Prostate gland (tissue), 2 donors: ENCODE data around the gene FAM3B. TPM values are rescaled to one million over a fixed set of nuclear protein-coding genes. Genes with fewer than 3 reads are reported as not detected.

Source experiments
- DNase-seq: peaks from one replicate; pipeline ENCODE4 v3.0.0-alpha.2; 2019; ENCODE audit warnings: low spot score
- H3K27ac ChIP-seq, 2 donors: fragments of 200-600 bp; sonication (generic); 2 replicates each; pipeline ENCODE4 v1.5.1; 2017 to 2019
- H3K27me3 ChIP-seq: fragments of 200-600 bp; sonication (generic); replicated peaks from 2 replicates; pipeline ENCODE4 v1.5.1; 2019; ENCODE audit not compliant: insufficient read depth
- H3K36me3 ChIP-seq, 2 donors: fragments of 200-600 bp; sonication (generic); 1 replicate in 1 of 2; 2 replicates in 1 of 2; pipeline versions ENCODE4 v1.5.1 to v1.8.1; 2017 to 2019
- H3K4me1 ChIP-seq: fragments of 200-600 bp; sonication (generic); replicated peaks from 2 replicates; pipeline ENCODE4 v1.5.1; 2019
- H3K4me3 ChIP-seq, 2 donors: fragments of 200-600 bp; sonication (generic); 2 replicates each; pipeline ENCODE4 v1.5.1; 2017 to 2019
- H3K9me3 ChIP-seq: fragments of 200-600 bp; sonication (generic); 2 replicates; pipeline ENCODE4 v1.5.1; 2017
- POLR2A ChIP-seq: fragments of 450-650 bp; IDR thresholded peaks from one replicate; pipeline ENCODE4 v1.6.1; 2016; ENCODE audit warnings: antibody characterized with exemption, mild to moderate bottlenecking
- POLR2AphosphoS5 ChIP-seq: sonication (generic); formaldehyde crosslinking; IDR thresholded peaks from one replicate; pipeline ENCODE4 v1.6.1; 2017; ENCODE audit warnings: antibody characterized with exemption
- WGBS: methylation state at CpG from one replicate; pipeline ENCODE4 v1.1.5; 2018; 5-methylcytosine and 5-hydroxymethylcytosine counted together
- intact Hi-C: fragments of 100-400 bp; cut with DNase I; formaldehyde crosslinking; loops from one replicate; pipeline ENCODE4 v1.14.2; 2022
- total RNA-seq, 2 donors: library from RNA; depleted of rRNA; stranded (reverse); fragments of >200 nt; gene quantifications; one replicate each; pipeline ENCODE4 v1.1.0, GENCODE V29; 2016
- TF ChIP-seq, protein P1 (sequence below), 4 experiments: fragments of 200-600 bp in 2 of 4; fragments of 450-650 bp in 2 of 4; sonication (generic) in 2 of 4; IDR thresholded peaks; 1 replicate in 3 of 4; 2 replicates in 1 of 4; pipeline ENCODE4 v1.5.1; 2016 to 2019; ENCODE audit warnings: antibody characterized with exemption in 4 of 4, mild to moderate bottlenecking in 2 of 4, moderate library complexity in 2 of 4

Gene FAM3B
- total RNA-seq, 2 donors from 2014 or later = 19.4 to 63.6 TPM

- no peaks in the 10 kb centered on the region for H3K36me3 ChIP-seq
- H3K27ac ChIP-seq = no peak overlapping the region
- no peak for DNase-seq
- H3K4me3 ChIP-seq = no peak overlapping the region
- no peaks in the 10 kb centered on the region for H3K27me3 ChIP-seq
- TF ChIP-seq POLR2A (no peak), POLR2AphosphoS5 (no peak)
- TF ChIP-seq, protein P1, sequence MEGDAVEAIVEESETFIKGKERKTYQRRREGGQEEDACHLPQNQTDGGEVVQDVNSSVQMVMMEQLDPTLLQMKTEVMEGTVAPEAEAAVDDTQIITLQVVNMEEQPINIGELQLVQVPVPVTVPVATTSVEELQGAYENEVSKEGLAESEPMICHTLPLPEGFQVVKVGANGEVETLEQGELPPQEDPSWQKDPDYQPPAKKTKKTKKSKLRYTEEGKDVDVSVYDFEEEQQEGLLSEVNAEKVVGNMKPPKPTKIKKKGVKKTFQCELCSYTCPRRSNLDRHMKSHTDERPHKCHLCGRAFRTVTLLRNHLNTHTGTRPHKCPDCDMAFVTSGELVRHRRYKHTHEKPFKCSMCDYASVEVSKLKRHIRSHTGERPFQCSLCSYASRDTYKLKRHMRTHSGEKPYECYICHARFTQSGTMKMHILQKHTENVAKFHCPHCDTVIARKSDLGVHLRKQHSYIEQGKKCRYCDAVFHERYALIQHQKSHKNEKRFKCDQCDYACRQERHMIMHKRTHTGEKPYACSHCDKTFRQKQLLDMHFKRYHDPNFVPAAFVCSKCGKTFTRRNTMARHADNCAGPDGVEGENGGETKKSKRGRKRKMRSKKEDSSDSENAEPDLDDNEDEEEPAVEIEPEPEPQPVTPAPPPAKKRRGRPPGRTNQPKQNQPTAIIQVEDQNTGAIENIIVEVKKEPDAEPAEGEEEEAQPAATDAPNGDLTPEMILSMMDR (IDR thresholded peaks at IDR 0.05) = no peak
- intact Hi-C loops = no loop called here
- H3K4me1 ChIP-seq = no peaks in the 10 kb centered on the region
- H3K9me3 ChIP-seq = no peaks in the 10 kb centered on the region
- WGBS = 95% methylated on average over 10 of the region's 10 CpGs
Measured at GRCh38 chr21:41403966-41404365, 87.4 kb downstream of the FAM3B start.

GRCh38 chr21:41405321-41405720 is 88.7 kb downstream of the FAM3B start:
- intact Hi-C loops = no loop called here
- Histone ChIP-seq H3K27ac (no peak overlapping the region), H3K4me1 (no peaks in the 10 kb centered on the region), H3K27me3 (no peaks in the 10 kb centered on the region), H3K9me3 (no peaks in the 10 kb centered on the region), H3K36me3 (no peaks in the 10 kb centered on the region), H3K4me3 (no peak overlapping the region)
- WGBS = 98% methylated on average over 4 of the region's 4 CpGs
- no peak for DNase-seq
- TF ChIP-seq, protein P1 (IDR thresholded peaks at IDR 0.05) = no peak
- no peak for TF ChIP-seq POLR2AphosphoS5
- TF ChIP-seq POLR2A = no peak

DNA sequence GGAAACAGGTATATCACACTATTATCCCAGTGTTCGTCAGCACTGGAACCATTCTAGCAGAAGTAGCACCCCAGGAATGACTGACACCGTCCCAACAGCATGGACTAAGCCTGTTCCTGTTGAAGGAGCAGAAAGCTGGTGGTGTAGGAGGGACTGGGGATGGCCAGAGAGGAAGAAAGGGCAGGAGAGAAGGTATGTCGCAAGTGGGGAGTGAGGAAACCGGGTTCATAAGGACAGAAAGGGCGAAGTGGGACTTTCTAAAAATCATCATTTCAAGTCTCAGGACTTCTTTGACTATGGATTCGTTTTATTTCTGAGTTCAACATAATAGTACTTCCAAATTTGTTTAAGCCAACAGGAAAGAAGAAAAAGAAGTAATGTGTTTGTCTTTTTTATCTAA is 89.7 kb downstream of the FAM3B start:
- Histone ChIP-seq H3K4me3 (no peak overlapping the region), H3K36me3 (no peaks in the 10 kb centered on the region), H3K27ac (no peak overlapping the region), H3K27me3 (no peaks in the 10 kb centered on the region), H3K9me3 (no peaks in the 10 kb centered on the region), H3K4me1 (no peaks in the 10 kb centered on the region)
- DNase-seq = no peak
- 81% methylated on average over 6 of the region's 6 CpGs for whole genome bisulfite sequencing
- TF ChIP-seq POLR2AphosphoS5 (no peak), POLR2A (no peak)
- TF ChIP-seq, protein P1 (IDR thresholded peaks at IDR 0.05) = no peak
- intact Hi-C loops = no loop called here

Other genes starting within 250 kb of the FAM3B start
- 100 to 1,000 TPM; 103 to 119 TPM for gene BACE2, start 148.6 kb upstream of the FAM3B start, total RNA-seq
- 1 to 10 TPM; 1.7 to 4.9 TPM for gene MX2, start 45.2 kb downstream of the FAM3B start, total RNA-seq
- gene MX1, start 109.4 kb downstream of the FAM3B start, total RNA-seq = 10 to 100 TPM; 15.6 to 29.1 TPM
- gene TMPRSS2, start 191.4 kb downstream of the FAM3B start, total RNA-seq = 100 to 1,000 TPM; 336 to 786 TPM